COLO829 (cell line): ENCODE data around the gene STAT4.

ENCODE experiments used
- DNase-seq: peaks from one replicate; pipeline ENCODE4 v3.0.0; 2012; ENCODE audit warnings: low spot score

STAT4 gene

GRCh38 chr2:191150600-191151330 lies at the start of gene STAT4:
STAT4 (minus strand) TSS chr2:191150994; CDS start chr2:191148203, 2,791 bp downstream.
- no peak for DNase-seq

GRCh38 chr2:191199929-191200512 lies 49.2 kb upstream of the STAT4 start:
- no peak for DNase-seq

GRCh38 chr2:191198271-191198670 lies 47.5 kb upstream of the STAT4 start:
- no peak for DNase-seq

- no peak for DNase-seq
Observed at GRCh38 chr2:191197096-191197495, 46.3 kb upstream of the STAT4 start.

- DNase-seq = no peak
Observed at GRCh38 chr2:191195021-191195420, 44.2 kb upstream of the STAT4 start.

GRCh38 chr2:191190861-191191552 lies 40.2 kb upstream of the STAT4 start:
- no peak for DNase-seq

- DNase-seq = no peak
Observed at GRCh38 chr2:191190435-191190834, 39.6 kb upstream of the STAT4 start.

- DNase-seq = no peak
Observed at GRCh38 chr2:191189112-191189635, 38.4 kb upstream of the STAT4 start.

GRCh38 chr2:191188550-191189093 lies 37.8 kb upstream of the STAT4 start:
- DNase-seq = no peak

GRCh38 chr2:191187105-191187829 lies 36.5 kb upstream of the STAT4 start:
- DNase-seq = no peak

GRCh38 chr2:191184457-191184856 lies 33.7 kb upstream of the STAT4 start:
- DNase-seq = no peak

GRCh38 chr2:191183516-191183915 lies 32.7 kb upstream of the STAT4 start:
- DNase-seq = no peak

- no peak for DNase-seq
Observed at GRCh38 chr2:191183081-191183480, 32.3 kb upstream of the STAT4 start.

GRCh38 chr2:191180713-191181112 lies 29.9 kb upstream of the STAT4 start:
- DNase-seq = no peak

GRCh38 chr2:191180276-191180675 lies 29.5 kb upstream of the STAT4 start:
- DNase-seq = no peak

GRCh38 chr2:191178806-191179514 lies 28.2 kb upstream of the STAT4 start:
- no peak for DNase-seq

GRCh38 chr2:191177751-191178736 lies 27.2 kb upstream of the STAT4 start:
- no peak for DNase-seq

GRCh38 chr2:191176801-191177438 lies 26.1 kb upstream of the STAT4 start:
- no peak for DNase-seq

GRCh38 chr2:191176305-191176704 lies 25.5 kb upstream of the STAT4 start:
- DNase-seq = no peak

- no peak for DNase-seq
Observed at GRCh38 chr2:191174442-191174841, 23.6 kb upstream of the STAT4 start.
